DND-41 (cell line): Measurements from ENCODE around the gene TRMT2B.
"Not testable (repeated sequence)": the region's sequence is repeated elsewhere in the genome, so short reads cannot be mapped to it uniquely, and the experiment has no call there.

Source experiments
- ATAC-seq: fragments of 200-7000 bp; cut with Tn5 transposase; 3 replicates; pipeline ENCODE4 v1.9.1; 2021; ENCODE audit warnings: low read depth; ENCODE audit not compliant: insufficient read depth
- DNase-seq: peaks from one replicate; pipeline ENCODE4 v3.0.0-alpha.2; 2020
- H2AFZ ChIP-seq: 2 replicates; pipeline ENCODE4 v1.6.0; 2012; ENCODE audit warnings: low read depth, low read length
- H3K27ac ChIP-seq: 2 replicates; pipeline ENCODE4 v1.5.1; 2012; ENCODE audit warnings: low read length, inconsistent platforms
- H3K27me3 ChIP-seq: fragments of 200-600 bp; sonication (generic); 2 replicates; pipeline ENCODE4 v1.6.0; 2012; ENCODE audit warnings: low read length, mild to moderate bottlenecking, inconsistent platforms; ENCODE audit not compliant: insufficient read depth, poor library complexity
- H3K36me3 ChIP-seq: 2 replicates; pipeline ENCODE4 v1.5.1; 2012; ENCODE audit warnings: low read length, inconsistent platforms; ENCODE audit not compliant: insufficient read depth
- H3K4me1 ChIP-seq: 2 replicates; pipeline ENCODE4 v1.5.1; 2012; ENCODE audit warnings: mild to moderate bottlenecking, low read length; ENCODE audit not compliant: insufficient read depth
- H3K4me2 ChIP-seq: 2 replicates; pipeline ENCODE4 v1.6.0; 2012; ENCODE audit warnings: mild to moderate bottlenecking, moderate library complexity, low read length, inconsistent platforms; ENCODE audit not compliant: insufficient read depth
- H3K4me3 ChIP-seq, 2 experiments: fragments of 200-600 bp in 1 of 2; shearing (Covaris generic) in 1 of 2; 2 replicates each; pipeline ENCODE4 v1.5.1; 2012 to 2016; ENCODE audit warnings: inconsistent platforms in 2 of 2, low read length in 2 of 2, mild to moderate bottlenecking in 2 of 2, low read depth in 1 of 2, moderate library complexity in 1 of 2
- H3K79me2 ChIP-seq: 2 replicates; pipeline ENCODE4 v1.6.0; 2012; ENCODE audit warnings: low read length, inconsistent platforms; ENCODE audit not compliant: insufficient read depth
- H3K9ac ChIP-seq: 2 replicates; pipeline ENCODE4 v1.6.0; 2012; ENCODE audit warnings: low read depth, mild to moderate bottlenecking, inconsistent platforms, low read length, moderate library complexity
- H3K9me3 ChIP-seq: 2 replicates; pipeline ENCODE4 v1.5.1; 2012; ENCODE audit warnings: low read length, moderate library complexity, mild to moderate bottlenecking, inconsistent platforms; ENCODE audit not compliant: insufficient read depth, severe bottlenecking
- H4K20me1 ChIP-seq: 2 replicates; pipeline ENCODE4 v1.6.0; 2012; ENCODE audit warnings: low read length; ENCODE audit not compliant: insufficient read depth
- EZH2 ChIP-seq: IDR thresholded peaks from 3 replicates; pipeline ENCODE4 v1.6.1; 2012; ENCODE audit warnings: borderline replicate concordance, low read depth, mild to moderate bottlenecking, moderate library complexity, low read length, inconsistent platforms; ENCODE audit not compliant: severe bottlenecking
- TF ChIP-seq, protein P1 (sequence below): IDR thresholded peaks from 2 replicates; pipeline ENCODE4 v1.5.1; 2012; ENCODE audit warnings: borderline replicate concordance, low read length, moderate library complexity, mild to moderate bottlenecking; ENCODE audit not compliant: poor library complexity, severe bottlenecking; ENCODE audit errors: extremely low read depth

Gene TRMT2B

DNA sequence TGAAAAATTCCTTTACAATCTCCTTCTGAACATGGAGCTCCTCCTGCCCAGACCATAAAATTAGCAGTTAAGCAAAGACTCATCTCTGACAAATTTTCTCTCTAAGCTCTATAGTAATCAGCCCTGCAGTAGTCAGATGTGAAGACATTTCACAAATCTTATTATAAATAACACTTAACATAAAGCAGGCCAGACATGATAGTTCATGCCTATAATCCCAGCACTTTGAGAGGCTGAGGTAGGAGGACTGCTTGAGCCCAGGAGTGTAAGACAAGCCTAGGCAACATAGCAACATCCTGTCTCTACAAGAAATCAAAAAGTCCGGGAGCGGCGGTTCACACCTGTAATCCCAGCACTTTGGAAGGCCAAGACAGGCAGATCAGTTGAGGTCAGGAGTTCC is 29.9 kb downstream of the TRMT2B start:
- Histone ChIP-seq H3K4me2 (no peak overlapping the region), H3K9me3 (no peaks in the 10 kb centered on the region), H3K27me3 (no peaks in the 10 kb centered on the region), H2AFZ (no peak overlapping the region), H4K20me1 (no peaks in the 10 kb centered on the region), H3K79me2 (no peaks in the 10 kb centered on the region), H3K4me1 (no peaks in the 10 kb centered on the region), H3K9ac (no peak overlapping the region), H3K4me3 (no peak overlapping the region), H3K36me3 (peaks cover 44% of the 10 kb centered on the region), H3K27ac (no peak overlapping the region)
- ATAC-seq: no peak
- no peak for DNase-seq
- TF ChIP-seq, protein P1, sequence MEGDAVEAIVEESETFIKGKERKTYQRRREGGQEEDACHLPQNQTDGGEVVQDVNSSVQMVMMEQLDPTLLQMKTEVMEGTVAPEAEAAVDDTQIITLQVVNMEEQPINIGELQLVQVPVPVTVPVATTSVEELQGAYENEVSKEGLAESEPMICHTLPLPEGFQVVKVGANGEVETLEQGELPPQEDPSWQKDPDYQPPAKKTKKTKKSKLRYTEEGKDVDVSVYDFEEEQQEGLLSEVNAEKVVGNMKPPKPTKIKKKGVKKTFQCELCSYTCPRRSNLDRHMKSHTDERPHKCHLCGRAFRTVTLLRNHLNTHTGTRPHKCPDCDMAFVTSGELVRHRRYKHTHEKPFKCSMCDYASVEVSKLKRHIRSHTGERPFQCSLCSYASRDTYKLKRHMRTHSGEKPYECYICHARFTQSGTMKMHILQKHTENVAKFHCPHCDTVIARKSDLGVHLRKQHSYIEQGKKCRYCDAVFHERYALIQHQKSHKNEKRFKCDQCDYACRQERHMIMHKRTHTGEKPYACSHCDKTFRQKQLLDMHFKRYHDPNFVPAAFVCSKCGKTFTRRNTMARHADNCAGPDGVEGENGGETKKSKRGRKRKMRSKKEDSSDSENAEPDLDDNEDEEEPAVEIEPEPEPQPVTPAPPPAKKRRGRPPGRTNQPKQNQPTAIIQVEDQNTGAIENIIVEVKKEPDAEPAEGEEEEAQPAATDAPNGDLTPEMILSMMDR: no peak
- no peak for TF ChIP-seq EZH2

DNA sequence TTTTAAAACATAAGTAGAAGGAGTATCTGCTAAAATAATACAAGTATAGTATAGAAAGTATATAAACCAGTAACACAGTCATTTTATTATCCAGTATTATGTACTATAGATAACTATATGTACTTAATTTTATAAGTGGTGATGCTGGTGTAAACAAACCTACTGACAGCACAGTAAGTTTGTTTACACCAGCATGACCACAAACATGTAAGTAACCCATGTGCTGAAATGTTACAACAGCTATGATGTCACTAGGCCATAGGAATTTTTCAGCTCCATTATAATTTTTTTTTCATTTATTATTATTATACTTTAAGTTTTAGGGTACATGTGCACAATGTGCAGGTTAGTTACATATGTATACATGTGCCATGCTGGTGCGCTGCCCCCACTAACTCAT is 39.9 kb downstream of the TRMT2B start:
- not testable (repeated sequence) for H3K4me2 ChIP-seq, H4K20me1 ChIP-seq, DNase-seq, H3K9me3 ChIP-seq, H3K27me3 ChIP-seq, H3K4me3 ChIP-seq, ATAC-seq, H3K79me2 ChIP-seq, H2AFZ ChIP-seq, H3K9ac ChIP-seq, H3K27ac ChIP-seq, H3K4me1 ChIP-seq
- peaks cover 33% of the 10 kb centered on the region for H3K36me3 ChIP-seq

DNA sequence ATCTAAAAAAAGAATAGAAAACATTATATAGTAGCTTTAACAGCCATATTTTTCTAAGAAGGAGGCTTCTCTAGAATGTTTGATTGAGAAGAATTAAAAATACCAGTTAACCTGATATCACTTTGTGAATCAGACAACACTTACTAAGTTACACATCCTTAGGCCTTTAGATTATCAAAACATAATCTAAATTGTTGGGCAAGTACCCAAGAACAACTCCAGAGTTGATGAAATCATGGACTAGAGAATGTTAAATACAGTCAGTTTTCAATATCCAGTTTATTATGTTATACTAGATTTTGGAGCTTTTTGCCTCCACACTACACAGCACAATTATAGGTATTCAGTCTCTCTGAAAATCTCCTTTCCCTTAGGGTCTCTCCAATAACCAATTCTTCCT is 42.8 kb downstream of the TRMT2B start:
- no peak for TF ChIP-seq EZH2
- TF ChIP-seq, protein P1: no peak
- no peaks in the 10 kb centered on the region for H4K20me1 ChIP-seq
- ATAC-seq: no peak
- H3K27ac ChIP-seq: no peak overlapping the region
- no peaks in the 10 kb centered on the region for H3K4me1 ChIP-seq
- H3K36me3 ChIP-seq: peaks cover 20% of the 10 kb centered on the region
- H3K79me2 ChIP-seq: no peaks in the 10 kb centered on the region
- no peaks in the 10 kb centered on the region for H3K9me3 ChIP-seq
- no peaks in the 10 kb centered on the region for H3K27me3 ChIP-seq
- H2AFZ ChIP-seq: no peak overlapping the region
- no peak overlapping the region for H3K4me3 ChIP-seq
- no peak overlapping the region for H3K9ac ChIP-seq
- no peak overlapping the region for H3K4me2 ChIP-seq
- DNase-seq: no peak

DNA sequence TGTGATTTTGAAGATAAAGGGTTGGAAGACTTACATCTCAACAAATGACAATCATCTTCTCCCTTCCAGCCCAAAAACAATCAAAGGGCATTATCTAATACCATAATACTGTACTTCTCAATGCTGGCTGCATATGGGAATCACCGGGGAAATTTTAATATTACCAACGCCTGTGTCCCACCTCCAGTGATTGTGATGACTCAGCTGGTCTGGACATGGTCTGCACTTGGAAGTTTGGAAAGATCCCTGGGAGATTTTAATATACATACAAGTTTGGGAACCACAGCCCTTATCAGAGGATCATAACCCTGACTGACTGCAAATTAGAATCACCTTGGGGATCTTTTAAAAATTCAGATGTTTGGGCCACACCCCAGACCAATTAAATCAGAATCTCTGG is 52.5 kb downstream of the TRMT2B start:
- no peak overlapping the region for H2AFZ ChIP-seq
- H3K9me3 ChIP-seq: no peaks in the 10 kb centered on the region
- no peak for DNase-seq
- H3K27me3 ChIP-seq: no peaks in the 10 kb centered on the region
- H4K20me1 ChIP-seq: no peaks in the 10 kb centered on the region
- ATAC-seq: no peak
- H3K4me2 ChIP-seq: no peak overlapping the region
- no peaks in the 10 kb centered on the region; the same call in 1 of the 2 replicates for H3K36me3 ChIP-seq
- H3K27ac ChIP-seq: no peak overlapping the region
- TF ChIP-seq, protein P1: no peak
- TF ChIP-seq EZH2: no peak
- no peaks in the 10 kb centered on the region for H3K79me2 ChIP-seq
- H3K4me1 ChIP-seq: no peaks in the 10 kb centered on the region
- no peak overlapping the region for H3K9ac ChIP-seq
- no peak overlapping the region for H3K4me3 ChIP-seq
